Measurements from ENCODE around the gene VENTX.

- no peak for TF ChIP-seq EZH2phosphoT487 (IDR thresholded peaks at IDR 0.05; ENCODE audit: borderline replicate concordance, low read length)
- no peak for TF ChIP-seq EZH2 (IDR thresholded peaks at IDR 0.05; ENCODE audit: low read length, unreplicated experiment)
Measured at GRCh38 chr10:133268532-133268931, 30.9 kb downstream of the VENTX start.

All from PC-3 (cell line).